NCI-H774 (cell line): ENCODE results near the gene MRPL21.
A peak's percentile ranks its signal among the peaks of the same experiment; 100 is the strongest.
"Not testable (repeated sequence)": the region's sequence is repeated elsewhere in the genome, so short reads cannot be mapped to it uniquely, and the experiment has no call there.

ENCODE experiments used
- DNase-seq: peaks from one replicate; lab custom pipeline; 2025; lab: John Stamatoyannopoulos, UW

MRPL21 gene

DNA sequence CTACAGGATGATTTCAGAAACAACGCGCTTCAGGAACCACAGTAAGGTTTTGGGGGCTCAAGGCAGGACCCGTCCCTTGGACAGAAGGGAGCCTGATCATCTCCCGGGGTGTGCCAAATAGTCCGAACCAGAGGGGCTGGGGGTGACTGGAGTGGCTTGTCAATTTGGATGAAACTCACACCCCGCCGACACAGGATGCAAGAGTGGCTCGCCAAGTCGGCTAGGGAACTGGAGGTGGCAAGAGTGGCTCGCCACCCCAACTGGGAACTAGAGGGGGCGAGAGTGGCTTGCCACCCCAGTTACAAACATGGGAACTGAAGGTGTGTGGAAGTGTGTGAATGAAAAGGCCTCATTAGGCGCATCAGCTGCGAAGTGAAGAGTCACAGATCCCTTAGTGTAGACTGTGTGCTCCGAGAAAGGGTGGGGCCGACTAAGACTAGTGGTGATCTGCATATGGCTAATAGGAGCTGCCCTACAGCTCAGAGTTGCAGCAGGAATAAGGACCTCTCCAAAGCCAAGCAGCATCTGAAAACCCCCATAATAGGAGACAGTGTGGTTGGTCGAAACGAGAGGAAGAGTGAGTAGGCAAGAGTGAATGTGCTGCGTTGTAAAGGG lies 35.3 kb downstream of the MRPL21 start:
- DNase-seq: no peak

DNA sequence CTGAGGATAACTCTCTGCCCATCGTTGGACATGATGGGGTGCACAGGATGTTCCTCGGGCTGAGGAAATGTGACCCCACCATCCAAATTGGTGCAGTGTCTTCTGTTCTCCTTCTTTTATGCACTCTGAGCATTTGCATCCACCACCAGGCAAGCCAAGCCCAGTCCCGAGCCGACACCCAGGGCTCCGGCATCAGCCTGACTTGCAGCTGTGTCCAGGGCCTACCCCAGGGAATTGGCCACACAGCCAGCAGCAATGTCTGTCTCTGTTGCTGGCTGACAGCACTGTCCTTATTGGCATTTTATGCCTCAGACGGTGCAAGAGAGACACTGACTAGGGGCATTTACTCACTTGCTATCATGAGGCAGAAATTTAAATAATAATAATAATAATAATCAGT lies 36.6 kb downstream of the MRPL21 start:
- no peak for DNase-seq

DNA sequence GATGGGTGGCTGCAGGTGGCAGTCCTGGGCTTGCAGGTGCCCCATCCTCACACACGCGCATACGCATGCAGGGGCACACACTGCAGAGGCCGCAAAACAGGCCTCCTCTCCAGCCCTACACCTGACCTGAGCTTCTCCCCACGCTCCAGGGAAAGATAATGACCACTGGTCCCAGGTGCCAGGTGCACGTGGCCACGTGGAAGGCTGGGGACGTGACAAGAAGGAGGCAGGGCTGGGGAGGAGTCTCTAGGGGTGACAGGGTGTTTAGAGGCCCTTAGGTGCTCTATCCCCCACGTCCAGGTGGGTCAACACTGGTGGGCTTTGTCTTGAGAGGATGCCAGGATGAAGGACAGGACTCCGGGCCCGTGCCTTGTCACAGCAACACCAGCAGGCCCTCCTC lies 38.4 kb downstream of the MRPL21 start:
- DNase-seq: no peak

DNA sequence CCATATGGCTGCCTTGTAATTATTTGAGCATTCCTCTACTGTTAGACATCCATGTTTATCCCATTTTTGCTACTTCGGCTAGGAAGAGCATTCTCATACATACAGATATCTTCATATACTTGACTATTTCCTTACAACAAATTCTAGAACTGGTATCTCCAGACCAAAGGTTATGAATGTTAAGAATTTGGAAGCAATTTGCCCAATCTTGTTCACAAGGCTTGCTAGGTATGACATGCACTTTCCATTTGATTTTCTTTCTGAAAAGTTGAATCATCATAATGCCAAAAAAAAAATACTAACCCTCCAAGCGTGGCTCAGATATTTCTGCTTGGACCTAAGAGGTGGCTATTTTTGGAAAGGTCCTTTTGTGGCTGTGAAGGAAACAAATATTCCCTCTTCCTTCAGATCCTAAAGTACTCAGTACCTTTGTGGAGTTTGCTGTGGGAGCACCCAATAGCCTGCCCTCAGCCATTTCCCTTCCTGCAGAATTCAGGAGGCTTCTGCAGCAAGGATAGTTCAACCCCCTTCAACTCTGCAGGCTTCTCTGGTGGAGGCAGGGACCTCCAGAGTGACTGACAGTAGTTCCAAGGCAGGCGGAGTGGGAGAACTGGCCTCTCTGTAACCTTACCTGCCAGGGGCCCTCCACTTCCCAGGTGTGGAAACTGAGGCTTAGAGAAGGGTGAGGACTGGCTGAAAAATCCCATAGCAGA lies 39.9 kb downstream of the MRPL21 start:
- DNase-seq: no peak

DNA sequence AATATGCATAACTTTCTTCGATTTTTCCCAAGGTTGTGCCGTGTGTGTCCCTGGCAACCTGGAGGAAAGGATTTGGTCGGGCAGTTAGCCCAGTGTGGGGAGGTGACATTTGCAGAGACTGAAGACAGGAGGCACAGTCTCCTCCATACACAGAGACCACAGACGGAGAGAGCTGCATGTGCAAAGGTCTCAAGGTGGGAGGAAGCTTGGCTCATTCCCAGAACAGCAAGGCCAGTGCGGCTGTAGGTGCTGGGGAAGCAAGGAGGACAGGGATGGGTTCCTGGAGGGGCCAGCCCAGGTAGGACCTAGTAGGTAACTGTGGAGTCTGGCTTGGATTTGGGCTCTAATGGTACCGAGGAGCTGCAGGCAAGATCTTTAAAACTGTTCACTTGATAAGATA lies 41.2 kb downstream of the MRPL21 start:
- no peak for DNase-seq

DNA sequence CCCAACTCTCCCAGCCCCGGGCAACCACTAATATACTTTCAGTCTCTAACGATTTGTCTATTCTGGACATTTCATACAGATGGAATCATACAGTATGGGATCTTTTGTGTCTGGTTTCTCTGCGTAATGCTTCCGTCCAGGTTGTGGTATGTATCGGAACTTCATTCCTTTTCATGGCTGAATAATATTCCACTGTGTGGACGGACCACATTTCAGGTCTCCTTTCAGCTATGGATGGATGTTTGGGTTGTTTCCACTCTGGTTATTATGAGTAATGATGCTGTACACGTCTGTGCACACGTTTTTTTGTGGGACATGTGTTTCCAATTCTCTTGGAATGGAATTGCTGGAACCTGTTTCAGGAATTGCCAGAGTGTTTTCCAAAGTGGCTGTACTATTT lies 44.5 kb downstream of the MRPL21 start:
- DNase-seq: no peak

DNA sequence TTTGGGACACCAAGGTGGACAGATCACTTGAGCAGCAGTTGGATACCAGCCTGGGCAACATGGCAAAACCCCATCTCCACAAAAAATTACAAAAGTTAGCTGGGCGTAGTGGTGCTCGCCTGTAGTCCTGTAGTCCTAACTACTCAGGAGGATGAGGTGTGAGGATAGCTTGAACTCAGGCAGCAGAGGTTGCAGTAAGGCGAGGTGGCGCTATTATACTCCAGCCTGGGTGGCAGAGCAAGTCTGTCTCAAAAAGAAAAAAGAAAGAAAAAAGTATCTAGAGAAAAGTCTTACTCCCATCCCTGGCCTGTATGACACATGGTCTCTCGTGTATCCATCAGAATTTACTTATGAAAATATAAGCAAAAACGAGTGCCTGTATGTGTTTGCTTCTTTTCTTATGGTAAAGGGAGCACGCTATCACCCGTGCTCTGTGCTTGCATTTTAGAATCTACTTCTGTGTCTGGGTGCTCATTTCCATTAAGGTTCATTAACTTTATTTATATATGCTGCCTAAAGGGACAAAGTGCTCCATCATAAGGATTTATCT lies 46.5 kb downstream of the MRPL21 start:
- DNase-seq: no peak

DNA sequence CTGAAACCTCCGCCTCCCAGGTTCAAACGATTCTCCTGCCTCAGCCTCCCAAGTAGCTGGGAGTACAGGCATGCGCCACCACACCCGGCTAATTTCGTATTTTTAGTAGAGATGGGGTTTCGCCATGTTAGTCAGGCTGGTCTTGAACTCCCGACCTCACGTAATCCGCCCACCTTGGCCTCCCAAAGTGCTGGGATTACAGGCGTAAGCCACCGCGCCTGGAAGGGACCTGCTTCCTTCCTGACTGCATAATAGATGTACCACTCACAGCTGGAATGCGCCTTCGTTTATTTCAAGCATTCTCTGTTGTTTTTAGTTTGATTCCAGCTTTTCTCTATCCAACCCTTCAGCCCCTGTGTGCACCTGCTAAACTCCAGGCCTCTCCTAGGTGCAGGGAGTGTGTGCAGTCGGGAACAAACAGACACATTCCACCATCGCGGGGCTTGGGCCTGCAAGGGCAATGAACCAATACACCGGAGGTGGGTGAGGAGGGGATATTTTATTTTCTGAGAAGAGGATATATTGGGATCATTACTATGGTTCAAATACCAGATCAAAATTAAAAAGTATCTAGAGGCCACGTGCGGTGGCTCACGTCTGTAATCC lies 47.1 kb downstream of the MRPL21 start:
- DNase-seq: not testable (repeated sequence)

DNA sequence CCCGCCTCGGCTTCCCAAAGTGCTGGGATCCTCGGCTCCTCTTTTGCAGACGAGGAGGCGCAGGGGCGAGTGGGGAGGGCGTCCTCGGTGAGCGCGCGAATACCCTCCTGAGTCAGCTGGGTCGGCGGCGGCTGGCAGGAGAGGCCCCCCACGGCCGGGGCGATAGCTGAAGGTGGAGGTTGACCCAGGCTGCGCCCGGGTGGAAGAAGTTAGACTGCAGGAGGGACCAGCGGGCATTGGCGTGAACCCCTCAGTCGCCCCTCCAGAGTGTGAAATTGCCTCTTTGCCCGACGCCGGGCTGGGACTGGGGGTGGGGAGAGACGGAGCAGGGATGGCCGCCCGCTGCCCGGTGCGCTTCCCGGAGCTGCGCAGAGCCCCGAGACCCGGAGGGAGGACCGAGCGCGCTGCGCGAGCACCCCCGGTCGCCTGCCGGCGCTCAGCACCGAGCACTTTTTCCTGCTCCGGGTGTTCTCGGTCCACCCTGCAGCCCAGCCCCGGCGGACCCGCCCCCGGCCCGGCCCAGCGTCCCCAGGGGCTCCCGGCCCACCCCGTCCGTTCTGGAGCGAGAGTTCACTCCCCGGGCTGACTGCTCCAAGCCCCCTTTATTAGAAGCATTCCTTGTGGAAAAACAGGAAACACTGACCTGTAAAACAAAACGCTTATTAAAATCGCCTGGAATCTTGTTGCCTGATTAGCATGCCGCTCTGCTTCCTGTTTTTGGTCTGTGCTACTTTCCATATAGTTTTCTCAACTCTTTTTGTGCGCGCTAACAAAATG lies 48.2 kb downstream of the MRPL21 start:
- DNase-seq: no peak

DNA sequence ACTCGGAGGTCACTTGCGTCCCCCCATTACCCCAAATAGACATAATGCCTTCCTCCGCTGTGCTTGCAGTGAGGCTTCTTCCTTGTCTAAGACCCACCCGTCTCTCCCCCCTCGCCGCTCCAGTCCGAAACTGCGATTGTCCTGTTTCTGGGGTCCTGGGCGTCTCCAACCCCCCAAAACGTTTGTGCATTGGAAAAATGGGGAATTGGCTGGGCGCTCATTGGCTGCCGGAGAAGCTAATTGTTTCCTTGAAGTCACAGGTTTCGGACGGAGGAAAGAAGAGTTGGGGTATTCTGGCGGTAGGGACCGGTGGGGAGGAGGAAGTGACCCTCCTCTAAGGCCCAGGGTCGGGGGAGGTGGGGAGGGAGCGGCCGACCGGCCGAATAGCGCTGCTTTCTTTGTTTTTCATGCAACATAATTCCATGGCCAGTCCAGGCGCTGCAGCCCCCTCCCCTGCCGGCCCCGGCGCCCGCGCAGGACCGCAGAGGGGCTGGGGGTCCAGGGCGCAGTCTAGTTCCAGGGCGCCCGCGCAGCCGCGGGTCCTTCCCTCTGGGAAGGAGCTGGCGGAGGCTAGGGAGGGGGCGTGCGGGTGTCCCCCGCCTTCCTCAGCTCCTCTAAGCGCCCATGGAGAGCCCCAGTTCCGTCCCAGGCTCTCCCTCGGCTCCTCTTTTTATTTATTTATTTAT lies 49.2 kb downstream of the MRPL21 start:
- DNase-seq: no peak

DNA sequence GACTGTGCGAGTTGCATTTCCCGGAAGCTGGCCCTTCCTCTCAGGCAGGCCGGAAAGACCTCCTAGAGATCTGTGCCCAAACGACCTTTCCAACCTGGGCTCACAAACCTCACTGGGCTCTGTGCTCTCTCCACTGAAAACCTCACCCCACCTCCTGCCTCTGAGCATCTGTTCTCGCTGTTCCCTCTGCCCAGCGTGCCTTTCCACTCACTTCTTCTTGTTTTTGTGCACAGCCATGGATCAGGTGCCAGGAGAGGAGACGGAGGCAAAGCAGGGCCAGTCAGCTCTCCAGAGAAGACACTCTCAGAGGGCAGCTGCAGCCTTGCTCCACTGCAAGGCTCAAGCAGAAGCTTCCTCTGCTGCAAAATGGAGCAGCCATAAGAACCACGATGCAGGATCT lies 51.0 kb downstream of the MRPL21 start:
- no peak for DNase-seq

DNA sequence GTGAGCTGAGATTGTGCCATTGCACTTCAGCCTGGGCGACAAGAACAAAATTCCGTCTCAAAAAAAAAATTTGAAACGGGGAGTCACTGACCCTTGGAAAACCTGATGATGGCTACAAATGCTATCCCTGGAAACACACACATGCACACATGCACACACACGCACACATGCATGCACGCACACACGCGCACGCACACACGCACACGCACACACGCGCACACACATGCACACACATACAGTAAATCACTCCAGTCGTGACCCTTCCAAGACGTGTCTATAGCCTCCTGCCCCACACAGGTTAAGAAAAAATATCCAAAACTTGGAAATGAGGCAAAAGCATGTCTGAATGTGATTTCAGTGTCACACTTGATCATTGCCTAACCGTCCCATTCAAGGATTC lies 55.2 kb downstream of the MRPL21 start:
- DNase-seq: no peak

DNA sequence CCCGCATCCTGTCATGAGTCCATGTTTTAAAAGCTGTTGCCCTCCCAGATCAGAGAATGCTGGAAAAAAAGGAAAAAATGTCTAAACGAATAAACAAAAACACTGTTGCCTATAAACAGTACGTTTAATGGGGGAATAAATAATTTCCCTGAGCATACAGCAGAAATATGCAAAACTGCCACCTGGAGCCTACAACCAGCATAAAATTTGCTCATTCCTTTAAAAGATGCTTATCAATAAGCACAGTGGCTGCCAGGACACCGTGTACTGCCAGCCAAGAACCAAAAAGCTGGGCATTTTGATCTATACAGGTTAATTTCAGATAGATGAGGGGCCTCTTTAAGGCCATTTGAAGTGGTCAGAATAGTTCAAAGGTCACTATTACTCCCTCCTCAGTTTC lies 56.2 kb downstream of the MRPL21 start:
- DNase-seq: no peak

DNA sequence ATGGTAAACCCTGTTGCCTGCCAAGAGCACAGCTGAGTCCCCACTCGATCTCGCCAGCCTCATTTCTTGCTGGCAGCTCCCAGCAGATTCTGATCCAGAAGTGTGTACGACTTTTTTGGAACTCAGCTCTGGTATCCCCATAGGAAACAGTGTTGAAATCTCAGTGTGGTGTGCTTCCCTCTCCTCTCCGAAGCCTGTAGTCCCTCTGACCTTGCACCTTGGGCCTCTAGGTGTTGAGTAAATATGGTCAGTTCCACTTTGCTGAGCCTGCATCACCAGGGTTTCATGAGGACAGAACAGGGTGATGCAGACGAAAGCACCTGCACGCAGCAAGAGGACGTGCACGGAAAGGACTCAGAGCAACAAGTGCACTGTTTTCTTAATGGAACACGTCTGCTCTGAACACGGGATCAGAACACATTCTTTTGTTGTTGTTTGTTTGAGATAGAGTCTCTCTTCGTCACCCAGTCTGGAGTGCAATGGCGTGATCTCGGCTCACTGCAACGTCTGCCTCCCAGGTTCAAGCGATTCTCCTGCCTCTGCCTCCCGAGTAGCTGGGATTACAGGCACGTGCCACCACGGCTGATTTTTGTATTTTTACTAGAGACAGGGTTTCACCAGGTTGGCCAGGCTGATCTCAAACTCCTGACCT lies 58.2 kb downstream of the MRPL21 start:
- peak; percentile 8 for DNase-seq

DNA sequence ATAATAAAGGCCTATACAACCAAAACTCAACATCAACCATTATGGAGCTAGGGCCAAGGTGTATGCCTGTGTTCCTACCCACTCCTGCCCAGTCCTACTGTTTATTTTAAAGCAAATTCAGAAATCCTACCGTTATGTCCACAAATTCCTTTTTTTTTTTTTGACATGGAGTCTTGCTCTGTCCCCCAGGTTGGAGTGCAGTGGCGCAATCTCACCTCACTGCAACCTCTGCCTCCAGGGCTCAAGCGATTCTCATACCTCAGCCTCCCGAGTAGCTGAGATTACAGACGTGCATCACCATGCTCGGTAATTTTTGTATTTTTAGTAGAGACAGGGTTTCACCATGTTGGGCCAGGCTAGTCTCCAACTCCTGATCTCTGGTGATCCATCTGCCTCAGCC lies 58.8 kb downstream of the MRPL21 start:
- no peak for DNase-seq

DNA sequence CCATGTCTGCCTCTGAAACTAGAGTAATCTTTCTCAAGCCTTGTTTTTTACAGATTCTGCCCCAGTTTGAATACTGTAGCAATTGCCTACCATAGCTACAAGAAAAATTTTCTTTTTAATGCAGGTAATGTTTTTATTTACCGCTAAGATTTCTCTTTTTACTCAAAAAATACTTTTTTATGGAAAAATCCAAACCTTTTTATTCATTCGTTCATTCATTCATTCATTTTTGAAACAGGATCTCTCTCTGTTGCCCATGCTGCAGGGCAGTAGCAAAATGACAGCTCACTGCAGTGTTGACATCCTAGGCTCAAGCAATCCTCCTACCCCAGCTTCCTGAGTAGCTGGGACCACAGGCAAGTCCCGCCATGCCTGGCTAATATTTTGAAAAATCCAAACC lies 59.3 kb downstream of the MRPL21 start:
- DNase-seq: no peak

DNA sequence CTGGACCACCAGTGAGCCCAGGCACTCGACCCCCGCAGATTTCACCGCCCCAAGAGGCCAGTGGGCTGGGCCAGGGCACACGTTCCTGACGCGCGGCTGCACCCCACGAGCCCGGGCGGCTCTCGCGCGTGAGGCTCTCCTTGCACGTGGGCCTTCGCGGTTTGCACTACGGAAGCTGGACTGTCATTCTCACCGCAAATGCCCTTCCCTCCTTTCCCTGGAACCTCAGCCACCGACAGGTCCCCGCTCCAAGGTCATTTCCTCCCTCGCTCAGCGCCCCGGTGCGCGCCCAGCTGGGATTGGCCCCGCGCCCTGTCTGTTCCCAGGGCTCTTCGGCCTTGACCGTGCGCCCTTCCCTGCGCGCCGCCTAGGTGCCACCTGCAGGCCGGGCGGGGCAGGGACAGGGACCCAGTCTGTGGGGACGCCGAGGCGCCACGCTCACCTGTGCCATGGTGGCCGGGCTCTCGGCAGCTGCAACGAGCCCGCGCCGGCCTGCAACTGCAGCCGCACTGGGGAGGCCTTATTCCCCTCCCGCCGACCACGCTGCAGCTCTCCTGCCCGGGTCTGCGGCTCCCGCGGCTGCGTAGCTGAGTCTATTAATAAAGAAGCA lies 59.8 kb downstream of the MRPL21 start:
- peak; percentile 95 for DNase-seq

DNA sequence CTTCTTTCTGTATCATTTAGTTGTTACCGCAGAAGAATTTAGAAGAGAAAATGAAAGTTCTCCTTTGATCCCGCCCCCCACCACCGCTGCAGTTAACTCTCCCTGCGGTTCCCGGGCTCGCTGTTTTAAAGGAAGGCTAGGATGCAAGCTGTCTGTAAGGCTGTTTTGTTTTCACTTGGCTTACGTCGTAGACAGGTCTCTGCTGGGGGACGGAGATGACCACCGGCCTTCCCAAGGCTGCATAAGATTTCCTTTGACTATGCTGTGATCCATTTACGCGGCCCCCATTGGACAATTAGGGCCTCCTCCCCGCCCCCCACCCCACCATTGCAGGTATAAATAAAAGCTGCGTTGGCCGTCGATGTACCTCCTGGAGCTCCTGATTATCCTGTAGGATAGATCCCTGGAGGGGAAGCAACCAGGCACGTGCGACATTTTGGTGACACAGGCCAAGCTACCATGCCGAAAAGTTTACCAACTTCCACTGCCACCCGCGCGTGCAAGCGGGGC lies 60.5 kb downstream of the MRPL21 start:
- peak; percentile 75 for DNase-seq

DNA sequence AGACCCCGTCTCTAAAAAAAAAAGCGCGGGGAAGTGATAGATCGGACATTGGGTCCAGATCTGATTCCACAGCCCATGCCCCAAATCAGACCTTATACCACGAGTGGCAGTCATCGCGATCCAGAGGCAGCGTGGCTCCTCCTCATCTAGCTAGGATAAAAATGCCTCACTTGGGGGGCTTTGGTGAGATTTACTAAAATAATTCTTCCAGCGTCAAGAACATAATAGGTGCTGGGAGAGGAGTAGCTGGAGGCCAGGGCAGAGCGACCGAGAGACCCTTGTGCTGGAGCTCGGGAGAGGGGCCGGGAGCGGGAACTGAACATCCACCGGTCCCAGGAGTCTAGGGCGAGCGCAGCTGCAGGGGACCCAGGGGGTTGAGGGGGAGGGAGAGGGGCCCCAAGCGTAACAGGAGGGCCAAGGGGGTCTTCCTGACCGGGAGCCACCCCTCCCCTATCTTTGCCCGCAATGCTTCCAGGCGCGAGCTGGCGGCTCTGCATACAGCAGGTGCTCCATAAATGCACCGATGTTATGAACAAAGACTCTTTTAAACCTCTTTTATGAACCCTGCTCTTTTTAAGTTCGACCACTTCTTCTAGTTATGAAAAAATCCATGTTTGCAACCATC lies 61.1 kb downstream of the MRPL21 start:
- no peak for DNase-seq

DNA sequence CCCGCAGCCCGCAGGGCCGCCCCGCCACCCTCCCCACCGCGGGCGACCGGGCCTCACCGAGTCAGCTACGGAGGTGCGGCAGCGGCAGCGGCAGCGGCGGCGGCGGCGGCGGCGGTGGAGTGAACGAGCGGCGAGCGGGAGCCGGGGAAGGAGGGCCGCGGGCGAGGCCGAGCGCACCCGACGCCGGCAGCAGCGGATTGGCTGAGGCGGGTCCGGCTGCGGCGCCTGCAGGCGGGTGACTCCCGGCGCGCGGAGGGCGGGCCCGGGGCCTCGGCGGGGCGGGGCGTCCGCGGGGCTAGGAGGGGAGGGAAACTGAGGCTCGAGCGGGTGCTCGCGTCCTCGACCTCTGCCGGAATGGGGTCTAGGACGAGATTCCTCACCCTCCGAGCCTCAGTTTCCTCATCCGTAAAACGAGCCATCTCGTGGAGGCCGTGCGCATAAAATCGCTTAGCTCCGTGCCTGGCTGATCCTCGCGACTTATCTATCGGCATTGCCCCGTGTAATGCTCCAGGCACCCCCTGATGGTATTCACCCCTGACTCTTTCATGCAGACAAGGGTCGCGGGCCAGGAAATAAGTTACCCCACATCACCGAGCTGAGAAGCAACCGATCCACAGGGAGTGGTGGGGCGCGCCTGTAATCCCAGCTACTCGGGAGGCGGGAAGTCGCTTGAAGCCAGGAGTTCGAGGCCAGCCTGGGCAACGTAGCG lies 61.8 kb downstream of the MRPL21 start, which contains the start of gene CPT1A:
CPT1A (minus strand) TSS at position 199 of the 709 bp plus-strand sequence. CDS start 26,442 bp downstream, outside the sequence.
- DNase-seq: peak; percentile 82
